Measurements from ENCODE around the gene ZXDC.

ZXDC gene

GRCh38 chr3:126423191-126424038 lies 52.3 kb downstream of the ZXDC start:
- peaks cover 11% of the 10 kb centered on the region for H3K27me3 ChIP-seq (replicated peaks; ENCODE audit: control insufficient read depth, insufficient read depth, low read length)
- H3K9ac ChIP-seq (ENCODE audit: low read length), result no peak overlapping the region
- H3K4me3 ChIP-seq (ENCODE audit: low read length), result no peak overlapping the region
- DNase-seq (ENCODE audit: low read depth), result no peak
- no peaks in the 10 kb centered on the region for H3K36me3 ChIP-seq (ENCODE audit: control insufficient read depth, insufficient read depth, low read length, severe bottlenecking)
- H3K4me1 ChIP-seq (ENCODE audit: control insufficient read depth, insufficient read depth, low read length), result no peaks in the 10 kb centered on the region
- H3K9me3 ChIP-seq (ENCODE audit: control insufficient read depth, low read length), result peaks cover 24% of the 10 kb centered on the region

GRCh38 chr3:126422571-126423091 lies 53.1 kb downstream of the ZXDC start:
- H3K4me3 ChIP-seq (ENCODE audit: low read length), result no peak overlapping the region
- H3K4me1 ChIP-seq (ENCODE audit: control insufficient read depth, insufficient read depth, low read length), result no peaks in the 10 kb centered on the region
- H3K36me3 ChIP-seq (ENCODE audit: control insufficient read depth, insufficient read depth, low read length, severe bottlenecking), result no peaks in the 10 kb centered on the region
- peaks cover 21% of the 10 kb centered on the region for H3K9me3 ChIP-seq (ENCODE audit: control insufficient read depth, low read length)
- H3K9ac ChIP-seq (ENCODE audit: low read length), result no peak overlapping the region
- DNase-seq (ENCODE audit: low read depth), result no peak
- peaks cover 14% of the 10 kb centered on the region for H3K27me3 ChIP-seq (replicated peaks; ENCODE audit: control insufficient read depth, insufficient read depth, low read length)

GRCh38 chr3:126422121-126422520 lies 53.6 kb downstream of the ZXDC start:
- H3K9me3 ChIP-seq (ENCODE audit: control insufficient read depth, low read length), result peaks cover 15% of the 10 kb centered on the region
- H3K4me3 ChIP-seq (ENCODE audit: low read length), result no peak overlapping the region
- DNase-seq (ENCODE audit: low read depth), result no peak
- H3K36me3 ChIP-seq (ENCODE audit: control insufficient read depth, insufficient read depth, low read length, severe bottlenecking), result no peaks in the 10 kb centered on the region
- H3K9ac ChIP-seq (ENCODE audit: low read length), result no peak overlapping the region
- H3K4me1 ChIP-seq (ENCODE audit: control insufficient read depth, insufficient read depth, low read length), result no peaks in the 10 kb centered on the region
- H3K27me3 ChIP-seq (replicated peaks; ENCODE audit: control insufficient read depth, insufficient read depth, low read length), result peaks cover 18% of the 10 kb centered on the region

GRCh38 chr3:126421573-126422119 lies 54.0 kb downstream of the ZXDC start:
- DNase-seq (ENCODE audit: low read depth), result no peak
- H3K36me3 ChIP-seq (ENCODE audit: control insufficient read depth, insufficient read depth, low read length, severe bottlenecking), result no peaks in the 10 kb centered on the region
- H3K9me3 ChIP-seq (ENCODE audit: control insufficient read depth, low read length), result peaks cover 11% of the 10 kb centered on the region
- H3K4me3 ChIP-seq (ENCODE audit: low read length), result no peak overlapping the region
- no peak overlapping the region for H3K9ac ChIP-seq (ENCODE audit: low read length)
- H3K4me1 ChIP-seq (ENCODE audit: control insufficient read depth, insufficient read depth, low read length), result no peaks in the 10 kb centered on the region
- H3K27me3 ChIP-seq (replicated peaks; ENCODE audit: control insufficient read depth, insufficient read depth, low read length), result peaks cover 22% of the 10 kb centered on the region

GRCh38 chr3:126419886-126420786 lies 55.6 kb downstream of the ZXDC start:
- H3K27me3 ChIP-seq (replicated peaks; ENCODE audit: control insufficient read depth, insufficient read depth, low read length), result peaks cover 33% of the 10 kb centered on the region
- H3K4me3 ChIP-seq (ENCODE audit: low read length), result no peak overlapping the region
- H3K9ac ChIP-seq (ENCODE audit: low read length), result no peak overlapping the region
- no peaks in the 10 kb centered on the region for H3K4me1 ChIP-seq (ENCODE audit: control insufficient read depth, insufficient read depth, low read length)
- no peaks in the 10 kb centered on the region for H3K9me3 ChIP-seq (ENCODE audit: control insufficient read depth, low read length)
- H3K36me3 ChIP-seq (ENCODE audit: control insufficient read depth, insufficient read depth, low read length, severe bottlenecking), result no peaks in the 10 kb centered on the region
- DNase-seq (ENCODE audit: low read depth), result no peak

GRCh38 chr3:126419151-126419703 lies 56.5 kb downstream of the ZXDC start:
- peaks cover 40% of the 10 kb centered on the region for H3K27me3 ChIP-seq (replicated peaks; ENCODE audit: control insufficient read depth, insufficient read depth, low read length)
- no peaks in the 10 kb centered on the region for H3K9me3 ChIP-seq (ENCODE audit: control insufficient read depth, low read length)
- no peak overlapping the region for H3K9ac ChIP-seq (ENCODE audit: low read length)
- no peak for DNase-seq (ENCODE audit: low read depth)
- no peak overlapping the region for H3K4me3 ChIP-seq (ENCODE audit: low read length)
- H3K36me3 ChIP-seq (ENCODE audit: control insufficient read depth, insufficient read depth, low read length, severe bottlenecking), result no peaks in the 10 kb centered on the region
- no peaks in the 10 kb centered on the region for H3K4me1 ChIP-seq (ENCODE audit: control insufficient read depth, insufficient read depth, low read length)

GRCh38 chr3:126418661-126419131 lies 57.0 kb downstream of the ZXDC start:
- no peaks in the 10 kb centered on the region for H3K36me3 ChIP-seq (ENCODE audit: control insufficient read depth, insufficient read depth, low read length, severe bottlenecking)
- H3K9me3 ChIP-seq (ENCODE audit: control insufficient read depth, low read length), result no peaks in the 10 kb centered on the region
- no peak overlapping the region for H3K4me3 ChIP-seq (ENCODE audit: low read length)
- peaks cover 46% of the 10 kb centered on the region for H3K27me3 ChIP-seq (replicated peaks; ENCODE audit: control insufficient read depth, insufficient read depth, low read length)
- no peak overlapping the region for H3K9ac ChIP-seq (ENCODE audit: low read length)
- DNase-seq (ENCODE audit: low read depth), result no peak
- H3K4me1 ChIP-seq (ENCODE audit: control insufficient read depth, insufficient read depth, low read length), result no peaks in the 10 kb centered on the region

- Histone ChIP-seq H3K4me3 (ENCODE audit: low read length) (no peak overlapping the region), H3K9ac (ENCODE audit: low read length) (no peak overlapping the region), H3K36me3 (ENCODE audit: control insufficient read depth, insufficient read depth, low read length, severe bottlenecking) (no peaks in the 10 kb centered on the region), H3K4me1 (ENCODE audit: control insufficient read depth, insufficient read depth, low read length) (no peaks in the 10 kb centered on the region), H3K27me3 (replicated peaks; ENCODE audit: control insufficient read depth, insufficient read depth, low read length) (peaks cover 52% of the 10 kb centered on the region), H3K9me3 (ENCODE audit: control insufficient read depth, low read length) (no peaks in the 10 kb centered on the region)
- no peak for DNase-seq (ENCODE audit: low read depth)
Measured at GRCh38 chr3:126417981-126418530, 57.6 kb downstream of the ZXDC start.

- Histone ChIP-seq H3K27me3 (replicated peaks; ENCODE audit: control insufficient read depth, insufficient read depth, low read length) (peaks cover 58% of the 10 kb centered on the region), H3K9ac (ENCODE audit: low read length) (no peak overlapping the region), H3K9me3 (ENCODE audit: control insufficient read depth, low read length) (no peaks in the 10 kb centered on the region), H3K36me3 (ENCODE audit: control insufficient read depth, insufficient read depth, low read length, severe bottlenecking) (no peaks in the 10 kb centered on the region), H3K4me3 (ENCODE audit: low read length) (no peak overlapping the region), H3K4me1 (ENCODE audit: control insufficient read depth, insufficient read depth, low read length) (no peaks in the 10 kb centered on the region)
- no peak for DNase-seq (ENCODE audit: low read depth)
Measured at GRCh38 chr3:126417515-126417914, 58.2 kb downstream of the ZXDC start.

- no peaks in the 10 kb centered on the region for H3K4me1 ChIP-seq (ENCODE audit: control insufficient read depth, insufficient read depth, low read length)
- H3K4me3 ChIP-seq (ENCODE audit: low read length), result no peak overlapping the region
- H3K9ac ChIP-seq (ENCODE audit: low read length), result no peak overlapping the region
- no peaks in the 10 kb centered on the region for H3K36me3 ChIP-seq (ENCODE audit: control insufficient read depth, insufficient read depth, low read length, severe bottlenecking)
- no peaks in the 10 kb centered on the region for H3K9me3 ChIP-seq (ENCODE audit: control insufficient read depth, low read length)
- no peak for DNase-seq (ENCODE audit: low read depth)
- peaks cover 61% of the 10 kb centered on the region for H3K27me3 ChIP-seq (replicated peaks; ENCODE audit: control insufficient read depth, insufficient read depth, low read length)
Measured at GRCh38 chr3:126416943-126417342, 58.7 kb downstream of the ZXDC start.

All from adipocyte (in vitro differentiated cells).